Left ventricle myocardium inferior (tissue), 1 donor: Measurements from ENCODE around the gene SORL1-AS1.

ENCODE experiments used
- DNase-seq: peaks from one replicate; pipeline ENCODE4 v3.0.0-alpha.2; 2020
- H3K27ac ChIP-seq: fragments of 200-600 bp; replicated peaks from 2 replicates; pipeline ENCODE4 v1.8.0; 2021
- H3K27me3 ChIP-seq: fragments of 200-600 bp; 2 replicates; pipeline ENCODE4 v1.8.0; 2021; ENCODE audit warnings: low read depth
- H3K36me3 ChIP-seq: fragments of 200-600 bp; 2 replicates; pipeline ENCODE4 v1.8.0; 2021
- H3K4me1 ChIP-seq: fragments of 200-600 bp; 2 replicates; pipeline ENCODE4 v1.8.0; 2021
- H3K4me3 ChIP-seq: fragments of 200-600 bp; 2 replicates; pipeline ENCODE4 v1.8.0; 2021; ENCODE audit warnings: mild to moderate bottlenecking, moderate library complexity
- H3K9me3 ChIP-seq: fragments of 200-600 bp; replicated peaks from 2 replicates; pipeline ENCODE4 v1.8.0; 2021
- CTCF ChIP-seq: fragments of 200-600 bp; IDR thresholded peaks from 2 replicates; pipeline ENCODE4 v1.8.0; 2021; ENCODE audit warnings: antibody characterized with exemption, mild to moderate bottlenecking, borderline replicate concordance
- intact Hi-C: fragments of 100-400 bp; cut with micrococcal nuclease; formaldehyde crosslinking; loops from one replicate; pipeline ENCODE4 v1.11.0; 2022
- donor health status: DM: no; HTN: yes; CAD: no; lungs with severe emphysema.

The SORL1-AS1 gene

GRCh38 chr11:121452609-121453150 is at the start of gene SORL1-AS1:
TSS of gene SORL1-AS1 (minus strand) at chr11:121452967.
- no peaks in the 10 kb centered on the region for H3K9me3 ChIP-seq
- peaks cover 14% of the 10 kb centered on the region for H3K4me1 ChIP-seq
- peak within 1 kb of the TSS; percentile 33 for H3K27ac ChIP-seq
- DNase-seq: no peak
- intact Hi-C loops: no loop called here
- H3K36me3 ChIP-seq: no peaks in the 10 kb centered on the region
- TF ChIP-seq CTCF: no peak
- H3K4me3 ChIP-seq: peak within 1 kb of the TSS; percentile 81
- peaks cover 44% of the 10 kb centered on the region for H3K27me3 ChIP-seq

- H3K27ac ChIP-seq: no peak overlapping the region
- H3K27me3 ChIP-seq: no peaks in the 10 kb centered on the region
- no peak overlapping the region for H3K4me3 ChIP-seq
- DNase-seq: no peak
- no peaks in the 10 kb centered on the region for H3K36me3 ChIP-seq
- intact Hi-C loops: no loop called here
- no peak for TF ChIP-seq CTCF
- no peaks in the 10 kb centered on the region for H3K4me1 ChIP-seq
- peaks cover 11% of the 10 kb centered on the region for H3K9me3 ChIP-seq
These were observed 48.0 kb upstream of the SORL1-AS1 start for GRCh38 chr11:121500717-121501116.

GRCh38 chr11:121500275-121500674 is 47.5 kb upstream of the SORL1-AS1 start:
- no peak for DNase-seq
- intact Hi-C loops: no loop called here
- Histone ChIP-seq H3K9me3 (peaks cover 6% of the 10 kb centered on the region), H3K27me3 (no peaks in the 10 kb centered on the region), H3K4me3 (no peak overlapping the region), H3K36me3 (no peaks in the 10 kb centered on the region), H3K27ac (no peak overlapping the region), H3K4me1 (no peaks in the 10 kb centered on the region)
- TF ChIP-seq CTCF: no peak

- intact Hi-C loops: no loop called here
- no peaks in the 10 kb centered on the region for H3K4me1 ChIP-seq
- no peaks in the 10 kb centered on the region for H3K9me3 ChIP-seq
- H3K27ac ChIP-seq: no peak overlapping the region
- no peak overlapping the region for H3K4me3 ChIP-seq
- no peaks in the 10 kb centered on the region for H3K36me3 ChIP-seq
- H3K27me3 ChIP-seq: no peaks in the 10 kb centered on the region
- DNase-seq: no peak
- no peak for TF ChIP-seq CTCF
These were observed 46.6 kb upstream of the SORL1-AS1 start for GRCh38 chr11:121499405-121499804.

GRCh38 chr11:121497176-121497998 is 44.6 kb upstream of the SORL1-AS1 start:
- no peak for TF ChIP-seq CTCF
- H3K4me3 ChIP-seq: no peak overlapping the region
- no peaks in the 10 kb centered on the region for H3K36me3 ChIP-seq
- intact Hi-C loops: no loop called here
- H3K9me3 ChIP-seq: no peaks in the 10 kb centered on the region
- DNase-seq: no peak
- H3K4me1 ChIP-seq: no peaks in the 10 kb centered on the region
- no peak overlapping the region for H3K27ac ChIP-seq
- H3K27me3 ChIP-seq: no peaks in the 10 kb centered on the region
